ENCODE results near the gene HACD2.
A peak's percentile ranks its signal among the peaks of the same experiment; 100 is the strongest.
"Not testable (repeated sequence)": the region's sequence is repeated elsewhere in the genome, so short reads cannot be mapped to it uniquely, and the experiment has no call there.

The HACD2 gene

DNA sequence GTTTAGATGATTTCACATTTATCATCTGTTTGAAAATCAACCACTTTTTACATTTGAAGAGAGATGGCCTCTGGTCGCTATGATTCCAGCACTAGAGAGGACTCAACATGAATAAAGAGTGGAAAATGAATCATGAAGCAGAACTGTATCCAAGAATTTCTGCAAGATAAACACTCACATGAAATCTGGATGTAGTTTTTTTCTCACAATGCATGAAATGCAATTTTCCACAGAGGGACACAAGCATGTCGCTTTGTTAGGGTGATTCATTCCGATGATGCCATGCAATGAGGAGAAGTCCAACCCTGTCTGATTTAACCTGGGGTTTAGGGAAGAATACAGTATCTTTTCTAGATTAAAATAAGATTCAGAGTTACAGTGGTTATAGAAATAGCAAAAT is 85.5 kb downstream of the HACD2 start:
- TF ChIP-seq, protein P1, sequence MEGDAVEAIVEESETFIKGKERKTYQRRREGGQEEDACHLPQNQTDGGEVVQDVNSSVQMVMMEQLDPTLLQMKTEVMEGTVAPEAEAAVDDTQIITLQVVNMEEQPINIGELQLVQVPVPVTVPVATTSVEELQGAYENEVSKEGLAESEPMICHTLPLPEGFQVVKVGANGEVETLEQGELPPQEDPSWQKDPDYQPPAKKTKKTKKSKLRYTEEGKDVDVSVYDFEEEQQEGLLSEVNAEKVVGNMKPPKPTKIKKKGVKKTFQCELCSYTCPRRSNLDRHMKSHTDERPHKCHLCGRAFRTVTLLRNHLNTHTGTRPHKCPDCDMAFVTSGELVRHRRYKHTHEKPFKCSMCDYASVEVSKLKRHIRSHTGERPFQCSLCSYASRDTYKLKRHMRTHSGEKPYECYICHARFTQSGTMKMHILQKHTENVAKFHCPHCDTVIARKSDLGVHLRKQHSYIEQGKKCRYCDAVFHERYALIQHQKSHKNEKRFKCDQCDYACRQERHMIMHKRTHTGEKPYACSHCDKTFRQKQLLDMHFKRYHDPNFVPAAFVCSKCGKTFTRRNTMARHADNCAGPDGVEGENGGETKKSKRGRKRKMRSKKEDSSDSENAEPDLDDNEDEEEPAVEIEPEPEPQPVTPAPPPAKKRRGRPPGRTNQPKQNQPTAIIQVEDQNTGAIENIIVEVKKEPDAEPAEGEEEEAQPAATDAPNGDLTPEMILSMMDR (IDR thresholded peaks at IDR 0.05; ENCODE audit: control insufficient read depth, insufficient read depth, low read depth, low read length, missing control alignments), result no peak
- peak; percentile 24 for DNase-seq (ENCODE audit: low read depth)
- no peak overlapping the region for H3K4me3 ChIP-seq (ENCODE audit: control insufficient read depth, low read depth, low read length)

GRCh38 chr3:123498761-123499160 is 86.1 kb downstream of the HACD2 start:
- no peak overlapping the region for H3K4me3 ChIP-seq (ENCODE audit: control insufficient read depth, low read depth, low read length)
- DNase-seq (ENCODE audit: low read depth), result no peak
- TF ChIP-seq, protein P1 (IDR thresholded peaks at IDR 0.05; ENCODE audit: control insufficient read depth, insufficient read depth, low read depth, low read length, missing control alignments), result no peak

DNA sequence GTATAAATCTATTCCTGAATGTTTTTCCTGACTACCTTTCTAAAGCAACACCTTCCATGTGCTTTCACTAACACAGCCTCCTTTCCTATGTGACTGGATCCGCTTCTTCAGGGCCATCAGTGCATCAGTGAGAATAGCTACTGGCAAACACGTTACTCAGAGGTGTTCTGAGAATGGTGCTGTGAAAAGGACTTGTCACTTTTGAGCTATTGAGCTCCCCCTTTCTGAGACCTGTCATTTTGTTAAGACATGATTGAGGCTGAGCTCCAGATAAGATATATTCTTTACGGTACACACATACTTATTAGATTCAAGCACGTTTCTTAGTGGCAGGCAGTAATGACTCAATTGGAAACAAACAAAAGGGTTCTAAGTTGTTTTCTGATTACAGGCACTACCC is 90.9 kb downstream of the HACD2 start:
- TF ChIP-seq, protein P1 (IDR thresholded peaks at IDR 0.05; ENCODE audit: control insufficient read depth, insufficient read depth, low read depth, low read length, missing control alignments), result no peak
- H3K4me3 ChIP-seq (ENCODE audit: control insufficient read depth, low read depth, low read length), result no peak overlapping the region
- no peak for DNase-seq (ENCODE audit: low read depth)

DNA sequence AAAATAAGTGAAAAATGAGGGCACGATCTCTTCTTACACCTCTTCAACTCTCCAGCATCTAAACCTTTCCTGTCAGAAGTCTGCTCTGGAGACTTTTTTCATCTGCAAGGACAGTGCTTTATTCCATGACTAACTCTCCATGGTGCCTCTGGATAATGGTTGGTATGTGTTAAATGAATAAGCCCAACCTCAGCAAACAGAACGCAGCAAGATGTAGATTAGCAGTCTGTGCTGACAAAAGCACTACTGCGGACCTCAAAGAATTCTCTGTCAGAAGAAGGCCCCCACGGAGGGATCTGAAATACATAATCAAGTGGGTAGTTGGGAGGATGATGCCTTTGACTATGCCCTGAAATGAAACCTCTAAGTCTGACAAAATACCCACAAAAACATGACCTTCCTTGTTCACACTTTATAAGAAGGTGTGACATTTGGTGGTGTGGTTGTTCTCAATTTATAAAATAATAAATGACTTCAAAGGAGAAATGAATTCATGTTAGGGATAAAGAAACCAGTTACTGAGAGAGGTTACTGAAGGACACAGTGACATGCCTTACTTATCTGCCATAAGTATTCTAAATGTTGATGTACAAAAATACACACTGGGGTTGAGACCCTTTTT is 92.8 kb downstream of the HACD2 start:
- no peak for DNase-seq (ENCODE audit: low read depth)
- no peak overlapping the region for H3K4me3 ChIP-seq (ENCODE audit: control insufficient read depth, low read depth, low read length)
- TF ChIP-seq, protein P1 (IDR thresholded peaks at IDR 0.05; ENCODE audit: control insufficient read depth, insufficient read depth, low read depth, low read length, missing control alignments), result no peak

- DNase-seq (ENCODE audit: low read depth), result peak; percentile 11
- TF ChIP-seq, protein P1 (IDR thresholded peaks at IDR 0.05; ENCODE audit: control insufficient read depth, insufficient read depth, low read depth, low read length, missing control alignments), result peak; percentile 95
- H3K4me3 ChIP-seq (ENCODE audit: control insufficient read depth, low read depth, low read length), result no peak overlapping the region
Observed at GRCh38 chr3:123489400-123490004, 95.4 kb downstream of the HACD2 start.

- TF ChIP-seq, protein P1 (IDR thresholded peaks at IDR 0.05; ENCODE audit: control insufficient read depth, insufficient read depth, low read depth, low read length, missing control alignments), result no peak
- no peak overlapping the region for H3K4me3 ChIP-seq (ENCODE audit: control insufficient read depth, low read depth, low read length)
- DNase-seq (ENCODE audit: low read depth), result no peak
Observed at GRCh38 chr3:123488645-123489347, 96.1 kb downstream of the HACD2 start.

- H3K4me3 ChIP-seq (ENCODE audit: control insufficient read depth, low read depth, low read length); DNase-seq (ENCODE audit: low read depth): not testable (repeated sequence)
Observed at GRCh38 chr3:123487063-123487462, 97.8 kb downstream of the HACD2 start.
